HepG2 (cell line): ENCODE results near the gene CYP27B1. TPM values are rescaled to one million over a fixed set of nuclear protein-coding genes. Genes with fewer than 3 reads are reported as not detected.

Experiments
- ATAC-seq: fragments of 200-7000 bp; cut with Tn5 transposase; 3 replicates; pipeline ENCODE4 v1.9.1; 2020; ENCODE audit warnings: mild to moderate bottlenecking, moderate library complexity
- BruUV-seq: library from RNA; stranded (reverse); fragments of 400-500 nt; replicated peaks from 2 replicates; lab custom pipeline; 2021; lab: Mats Ljungman, UMichigan
- CTCF ChIA-PET: fragments of 300-600 bp; formaldehyde crosslinking; extraction: SDS; loops from one replicate; lab custom pipeline; 2021; ENCODE audit warnings: low total read pairs, inconsistent platforms, low intra/inter-chr PET ratio; lab: Yijun Ruan, JAX
- POLR2A ChIA-PET: fragments of 350-600 bp; sonication (Branson Sonifier 250); formaldehyde crosslinking; loops from one replicate; lab custom pipeline; 2020; ENCODE audit warnings: antibody characterized with exemption, inconsistent platforms; lab: Yijun Ruan, JAX
- DNase-seq: peaks from one replicate; pipeline ENCODE4 v3.0.0-alpha.2; 2015; ENCODE audit warnings: low spot score
- FAIRE-seq: peaks from 3 replicates; lab custom pipeline; 2011; peaks lifted over from hg19 to GRCh38; lab: Jason Lieb, UNC
- H2AFZ ChIP-seq: one replicate; pipeline ENCODE4 v1.6.1; 2011; ENCODE audit warnings: low read length, inconsistent platforms
- H3K27ac ChIP-seq: fragments of 300-600 bp; 3 replicates; pipeline ENCODE4 v1.8.0; 2011; ENCODE audit warnings: mixed run types, mild to moderate bottlenecking, mixed read lengths, low read length, inconsistent platforms; ENCODE audit not compliant: insufficient read depth; ENCODE audit errors: extremely low read length
- H3K27me3 ChIP-seq, 2 experiments: fragments of 200-600 bp in 1 of 2; 2 replicates in 1 of 2; 3 replicates in 1 of 2; pipeline versions ENCODE4 v1.6.0 to v1.8.0; 2011; ENCODE audit warnings: low read length in 2 of 2, mild to moderate bottlenecking in 2 of 2, moderate library complexity in 2 of 2, inconsistent platforms in 1 of 2; ENCODE audit not compliant: insufficient read depth in 2 of 2, control insufficient read depth in 1 of 2
- H3K36me3 ChIP-seq, 2 experiments: fragments of 200-600 bp in 1 of 2; replicated peaks in 1 of 2; 2 replicates in 1 of 2; 3 replicates in 1 of 2; pipeline versions ENCODE4 v1.5.1 to v1.8.0; 2011; ENCODE audit warnings: low read length in 2 of 2, inconsistent platforms in 1 of 2; ENCODE audit not compliant: insufficient read depth in 2 of 2, control insufficient read depth in 1 of 2
- H3K4me1 ChIP-seq: 2 replicates; pipeline ENCODE4 v1.5.1; 2012; ENCODE audit warnings: low read length, inconsistent platforms; ENCODE audit not compliant: insufficient read depth
- H3K4me2 ChIP-seq: 2 replicates; pipeline ENCODE4 v1.6.0; 2011; ENCODE audit warnings: low read depth, low read length, inconsistent platforms
- H3K4me3 ChIP-seq, 3 experiments: fragments of 200-600 bp in 1 of 3; sonication (generic), shearing (Covaris generic) in 1 of 3; replicated peaks in 1 of 3; 2 replicates each; pipeline ENCODE4 v1.5.1; 2011 to 2016; ENCODE audit warnings: low read length in 3 of 3, inconsistent platforms in 2 of 3, low read depth in 2 of 3, mild to moderate bottlenecking in 2 of 3, control low read depth in 1 of 3, mixed read lengths in 1 of 3; ENCODE audit not compliant: insufficient read depth in 1 of 3
- H3K79me2 ChIP-seq: one replicate; pipeline ENCODE4 v1.6.1; 2011; ENCODE audit warnings: low read length, inconsistent platforms; ENCODE audit not compliant: insufficient read depth
- H3K9ac ChIP-seq: 2 replicates; pipeline ENCODE4 v1.6.0; 2011; ENCODE audit warnings: mild to moderate bottlenecking, low read depth, low read length, inconsistent platforms; ENCODE audit not compliant: insufficient read depth
- H3K9me3 ChIP-seq: 2 replicates; pipeline ENCODE4 v1.5.1; 2012; ENCODE audit warnings: mild to moderate bottlenecking, low read length
- H4K20me1 ChIP-seq: 2 replicates; pipeline ENCODE4 v1.6.0; 2011; ENCODE audit warnings: inconsistent platforms, mild to moderate bottlenecking, low read length, moderate library complexity; ENCODE audit not compliant: insufficient read depth
- ATF7 ChIP-seq, 2 experiments: fragments of 450-650 bp in 1 of 2; sonication (generic) in 1 of 2; formaldehyde crosslinking in 1 of 2; IDR thresholded peaks; 2 replicates each; pipeline versions ENCODE4 v1.4.0 to v1.6.1; 2016 to 2020; ENCODE audit warnings: antibody characterized with exemption in 1 of 2, mild to moderate bottlenecking in 1 of 2, missing genetic modification reagents in 1 of 2
- MAFG ChIP-seq: sonication (generic); formaldehyde crosslinking; IDR thresholded peaks from 2 replicates; pipeline ENCODE4 v1.5.1; 2020; ENCODE audit warnings: mild to moderate bottlenecking, missing genetic modification reagents
- SOX5 ChIP-seq: IDR thresholded peaks from 2 replicates; pipeline ENCODE4 v1.6.1; 2016; ENCODE audit warnings: borderline replicate concordance
- SPEN ChIP-seq: sonication (generic); formaldehyde crosslinking; IDR thresholded peaks from 2 replicates; pipeline ENCODE4 v1.5.1; 2020; ENCODE audit warnings: low read depth, mild to moderate bottlenecking, missing genetic modification reagents
- THRA ChIP-seq: sonication (generic); formaldehyde crosslinking; IDR thresholded peaks from 2 replicates; pipeline ENCODE4 v1.4.0; 2020; ENCODE audit warnings: missing genetic modification reagents, borderline replicate concordance
- ZBED4 ChIP-seq: sonication (generic); formaldehyde crosslinking; IDR thresholded peaks from 2 replicates; pipeline ENCODE4 v1.4.0; 2020; ENCODE audit warnings: missing genetic modification reagents, borderline replicate concordance
- ZBTB33 ChIP-seq: sonication (generic); formaldehyde crosslinking; IDR thresholded peaks from 2 replicates; pipeline ENCODE4 v1.4.0; 2020; ENCODE audit warnings: missing genetic modification reagents
- ZNF780A ChIP-seq: sonication (generic); formaldehyde crosslinking; IDR thresholded peaks from 2 replicates; pipeline ENCODE4 v1.8.0; 2022; ENCODE audit warnings: mild to moderate bottlenecking, missing genetic modification reagents, moderate library complexity
- ZNF782 ChIP-seq: sonication (generic); formaldehyde crosslinking; IDR thresholded peaks from 2 replicates; pipeline ENCODE4 v1.4.0; 2020; ENCODE audit warnings: missing genetic modification reagents, mild to moderate bottlenecking, borderline replicate concordance
- WGBS: methylation state at CpG from one replicate; pipeline ENCODE4 v1.1.6; 2017; ENCODE audit warnings: low lambda C conversion rate; 5-methylcytosine and 5-hydroxymethylcytosine counted together
- in situ Hi-C: cut with HindIII; loops from 2 replicates; pipeline ENCODE4 v1.10.0; 2017; ENCODE audit warnings: low pct_unique_long_range_greater_than_20kb; ENCODE audit not compliant: extremely low pct_ligation_motif_present
- intact Hi-C: fragments of 100-400 bp; cut with micrococcal nuclease; formaldehyde crosslinking; loops from one replicate; pipeline ENCODE4 v1.10.0; 2022; ENCODE audit not compliant: unreplicated experiment
- polyA plus RNA-seq, 8 experiments: library from polyadenylated mRNA; depleted of rRNA in 3 of 8; stranded (reverse) in 7 of 8; unstranded in 1 of 8; fragments of >200 nt; fragmentation: Illumina TruSeq in 4 of 8; extraction: Trizol in 4 of 8; gene quantifications; 2 replicates each; pipeline versions ENCODE4 v1.2.1 to v1.2.3, GENCODE V29; 2011 to 2016; ENCODE audit warnings: low read depth in 4 of 8, missing spikeins in 1 of 8, mixed read lengths in 1 of 8; ENCODE audit not compliant: insufficient read depth in 1 of 8
- total RNA-seq, 5 experiments: library from RNA; depleted of rRNA; stranded (reverse); fragments of >200 nt; fragmentation: Illumina TruSeq; extraction: Trizol; gene quantifications; 2 replicates each; pipeline ENCODE4 v1.2.3, GENCODE V29; 2016; ENCODE audit warnings: low read depth in 1 of 5

Gene CYP27B1
- total and polyA plus RNA-seq, 2 of the 13 experiments (the other 11 are each of a cell fraction or from before 2014, with no cell fraction given), result 2.3 to 3.0 TPM

- peak overlapping the region; percentile 33 for H3K9ac ChIP-seq
- ChIA-PET POLR2A (interaction anchor here (1.0 to 1.9 kb wide), 3 partner anchors 30 to 42 kb away, joined by 3 to 6 read pairs (median 3); partner anchors contain the start of genes EEF1AKMT3, METTL1 and TSFM), CTCF (interaction anchor here (0.7 to 1.3 kb wide), 2 partner anchors 11 to 91 kb away, joined by 4 read pairs; no protein-coding TSS in a partner anchor)
- 37% methylated on average over 17 of the region's 17 CpGs for WGBS
- peak overlapping the region; percentile 70 for H3K4me2 ChIP-seq
- no peaks in the 10 kb centered on the region for H3K9me3 ChIP-seq
- FAIRE-seq (peak; percentile 83), DNase-seq (peak; percentile 67), ATAC-seq (peak; percentile 82)
- in situ Hi-C loops (no loop called here), intact Hi-C loops (no loop called here)
- H3K27me3 ChIP-seq, result no peaks in the 10 kb centered on the region
- peaks cover 71% of the 10 kb centered on the region for H3K4me1 ChIP-seq
- H3K79me2 ChIP-seq, result no peaks in the 10 kb centered on the region
- no peaks in the 10 kb centered on the region for H3K36me3 ChIP-seq
- H3K4me3 ChIP-seq, result peak overlapping the region in 1 of 3 experiments; percentile 38; a peak in 2 of 6 replicates
- H2AFZ ChIP-seq, result no peak overlapping the region
- BruUV-seq, result no TSS peak
- peak overlapping the region; percentile 65 for H3K27ac ChIP-seq
- no peaks in the 10 kb centered on the region for H4K20me1 ChIP-seq
- TF ChIP-seq ZNF780A, result peak; percentile 33; the same call in 1 of the 2 replicates
- peak; percentile 34; the same call in 1 of the 2 replicates for TF ChIP-seq ZBED4
- peak; percentile 53; the same call in 1 of the 2 replicates for TF ChIP-seq SPEN (CRISPR knock-in tag)
- no peak for TF ChIP-seq THRA (CRISPR knock-in tag)
- no peak for TF ChIP-seq MAFG (CRISPR knock-in tag)
- TF ChIP-seq ATF7 (IDR thresholded peaks at IDR 0.05), result 0 out of 2 replicates have a peak, but pooled peaks have one; percentile 10
- no peak for TF ChIP-seq ATF7 (CRISPR knock-in tag; IDR thresholded peaks at IDR 0.05)
- TF ChIP-seq ZNF782 (CRISPR knock-in tag), result no peak
- peak; percentile 69 for TF ChIP-seq SOX5 (CRISPR knock-in tag)
- peak; percentile 8; the same call in 1 of the 2 replicates for TF ChIP-seq ZBTB33 (CRISPR knock-in tag)
Measured at GRCh38 chr12:57813971-57814772, 47.3 kb upstream of the CYP27B1 start.
